ENCODE measurements around the gene FBXL7.

FBXL7 gene

DNA sequence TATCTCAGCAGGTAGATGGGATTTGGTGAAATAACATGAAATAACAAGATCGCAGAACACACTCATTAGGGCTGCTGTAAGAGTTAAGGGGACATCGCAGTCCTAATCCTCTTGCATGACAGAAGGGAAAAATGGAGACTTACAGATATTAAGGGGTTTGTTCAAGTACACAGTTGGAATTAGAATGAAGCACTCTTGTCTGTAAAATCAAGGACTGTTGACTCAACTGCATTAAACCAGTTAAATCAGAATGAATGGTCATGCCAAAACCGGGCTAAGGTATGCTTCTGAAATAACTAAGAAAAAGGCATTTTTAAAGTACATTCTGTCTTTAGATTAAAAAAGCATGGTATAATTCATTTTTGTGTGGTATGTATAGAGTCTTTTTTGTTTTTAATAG is 95.9 kb downstream of the FBXL7 start:
- TF ChIP-seq, protein P1, sequence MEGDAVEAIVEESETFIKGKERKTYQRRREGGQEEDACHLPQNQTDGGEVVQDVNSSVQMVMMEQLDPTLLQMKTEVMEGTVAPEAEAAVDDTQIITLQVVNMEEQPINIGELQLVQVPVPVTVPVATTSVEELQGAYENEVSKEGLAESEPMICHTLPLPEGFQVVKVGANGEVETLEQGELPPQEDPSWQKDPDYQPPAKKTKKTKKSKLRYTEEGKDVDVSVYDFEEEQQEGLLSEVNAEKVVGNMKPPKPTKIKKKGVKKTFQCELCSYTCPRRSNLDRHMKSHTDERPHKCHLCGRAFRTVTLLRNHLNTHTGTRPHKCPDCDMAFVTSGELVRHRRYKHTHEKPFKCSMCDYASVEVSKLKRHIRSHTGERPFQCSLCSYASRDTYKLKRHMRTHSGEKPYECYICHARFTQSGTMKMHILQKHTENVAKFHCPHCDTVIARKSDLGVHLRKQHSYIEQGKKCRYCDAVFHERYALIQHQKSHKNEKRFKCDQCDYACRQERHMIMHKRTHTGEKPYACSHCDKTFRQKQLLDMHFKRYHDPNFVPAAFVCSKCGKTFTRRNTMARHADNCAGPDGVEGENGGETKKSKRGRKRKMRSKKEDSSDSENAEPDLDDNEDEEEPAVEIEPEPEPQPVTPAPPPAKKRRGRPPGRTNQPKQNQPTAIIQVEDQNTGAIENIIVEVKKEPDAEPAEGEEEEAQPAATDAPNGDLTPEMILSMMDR (IDR thresholded peaks at IDR 0.05; ENCODE audit: low read length): no peak
- no peak for TF ChIP-seq EZH2 (IDR thresholded peaks at IDR 0.05; ENCODE audit: borderline replicate concordance, low read length)
- no peak overlapping the region for H3K9ac ChIP-seq (ENCODE audit: low read length)
- no peaks in the 10 kb centered on the region for H3K9me2 ChIP-seq (ENCODE audit: low read depth, low read length)
- H3K4me1 ChIP-seq (ENCODE audit: insufficient read depth, low read length, severe bottlenecking): no peaks in the 10 kb centered on the region
- H4K20me1 ChIP-seq (ENCODE audit: insufficient read depth, low read length): no peaks in the 10 kb centered on the region
- no peak overlapping the region for H3K4me3 ChIP-seq (ENCODE audit: low read depth, low read length, poor library complexity, severe bottlenecking)
- no peaks in the 10 kb centered on the region for H3F3A ChIP-seq (ENCODE audit: insufficient read depth, low read length)
- H2AFZ ChIP-seq (ENCODE audit: low read length): no peak overlapping the region
- H3K4me2 ChIP-seq (ENCODE audit: low read length): no peak overlapping the region
- H3K79me2 ChIP-seq (ENCODE audit: insufficient read depth, low read length): no peaks in the 10 kb centered on the region
- H3K36me3 ChIP-seq (ENCODE audit: insufficient read depth, low read length): no peaks in the 10 kb centered on the region
- no peaks in the 10 kb centered on the region for H3K9me3 ChIP-seq (ENCODE audit: low read length)
- H3K27me3 ChIP-seq (ENCODE audit: insufficient read depth, low read length): no peaks in the 10 kb centered on the region
- no peak overlapping the region for H3K27ac ChIP-seq (ENCODE audit: low read depth, low read length, poor library complexity, severe bottlenecking)

- H3K9me3 ChIP-seq (ENCODE audit: low read length): no peaks in the 10 kb centered on the region
- no peaks in the 10 kb centered on the region for H4K20me1 ChIP-seq (ENCODE audit: insufficient read depth, low read length)
- H3K27me3 ChIP-seq (ENCODE audit: insufficient read depth, low read length): no peaks in the 10 kb centered on the region
- H2AFZ ChIP-seq (ENCODE audit: low read length): no peak overlapping the region
- H3K27ac ChIP-seq (ENCODE audit: low read depth, low read length, poor library complexity, severe bottlenecking): no peak overlapping the region
- H3K9me2 ChIP-seq (ENCODE audit: low read depth, low read length): no peaks in the 10 kb centered on the region
- H3K4me2 ChIP-seq (ENCODE audit: low read length): no peak overlapping the region
- no peaks in the 10 kb centered on the region for H3K36me3 ChIP-seq (ENCODE audit: insufficient read depth, low read length)
- no peaks in the 10 kb centered on the region for H3F3A ChIP-seq (ENCODE audit: insufficient read depth, low read length)
- no peak overlapping the region for H3K9ac ChIP-seq (ENCODE audit: low read length)
- H3K79me2 ChIP-seq (ENCODE audit: insufficient read depth, low read length): no peaks in the 10 kb centered on the region
- H3K4me1 ChIP-seq (ENCODE audit: insufficient read depth, low read length, severe bottlenecking): no peaks in the 10 kb centered on the region
- TF ChIP-seq, protein P1 (IDR thresholded peaks at IDR 0.05; ENCODE audit: low read length): no peak
- TF ChIP-seq EZH2 (IDR thresholded peaks at IDR 0.05; ENCODE audit: borderline replicate concordance, low read length): no peak
- H3K4me3 ChIP-seq (ENCODE audit: low read depth, low read length, poor library complexity, severe bottlenecking): no peak overlapping the region
These were observed 97.0 kb downstream of the FBXL7 start for GRCh38 chr5:15596936-15597335.

DNA sequence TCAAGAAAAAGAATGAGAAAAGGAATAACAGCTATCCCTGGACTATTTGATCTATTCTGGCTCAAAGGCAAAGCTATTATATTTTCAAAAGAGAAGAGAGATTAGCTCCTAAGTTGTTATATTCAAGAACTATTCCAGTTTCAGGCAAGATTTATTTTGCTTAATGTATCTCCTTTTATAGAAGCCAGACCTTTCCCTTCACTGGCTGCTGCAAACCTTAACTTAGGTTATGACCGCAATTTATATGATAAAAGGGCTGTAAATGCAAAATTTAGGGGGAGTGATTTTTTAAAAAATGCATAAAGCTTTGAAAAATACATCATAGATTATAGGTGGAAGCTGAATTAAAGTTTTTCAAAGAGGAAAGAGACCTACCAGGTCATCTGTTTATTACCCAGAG is 97.8 kb downstream of the FBXL7 start:
- no peak for TF ChIP-seq EZH2 (IDR thresholded peaks at IDR 0.05; ENCODE audit: borderline replicate concordance, low read length)
- TF ChIP-seq, protein P1 (IDR thresholded peaks at IDR 0.05; ENCODE audit: low read length): no peak
- Histone ChIP-seq H3K9ac (ENCODE audit: low read length) (no peak overlapping the region), H2AFZ (ENCODE audit: low read length) (no peak overlapping the region), H3K9me3 (ENCODE audit: low read length) (no peaks in the 10 kb centered on the region), H3K27me3 (ENCODE audit: insufficient read depth, low read length) (no peaks in the 10 kb centered on the region), H3K9me2 (ENCODE audit: low read depth, low read length) (no peaks in the 10 kb centered on the region), H4K20me1 (ENCODE audit: insufficient read depth, low read length) (no peaks in the 10 kb centered on the region), H3K36me3 (ENCODE audit: insufficient read depth, low read length) (no peaks in the 10 kb centered on the region), H3K27ac (ENCODE audit: low read depth, low read length, poor library complexity, severe bottlenecking) (no peak overlapping the region), H3K4me1 (ENCODE audit: insufficient read depth, low read length, severe bottlenecking) (no peaks in the 10 kb centered on the region), H3F3A (ENCODE audit: insufficient read depth, low read length) (no peaks in the 10 kb centered on the region), H3K4me3 (ENCODE audit: low read depth, low read length, poor library complexity, severe bottlenecking) (no peak overlapping the region), H3K79me2 (ENCODE audit: insufficient read depth, low read length) (no peaks in the 10 kb centered on the region), H3K4me2 (ENCODE audit: low read length) (no peak overlapping the region)
